HEK293 (cell line): ENCODE measurements around the gene FRMD6.

Source experiments
- CTCF ChIA-PET: fragments of 350-600 bp; formaldehyde crosslinking; extraction: SDS; loops from one replicate; lab custom pipeline; 2021; ENCODE audit warnings: antibody characterized with exemption; lab: Yijun Ruan, JAX
- POLR2A ChIA-PET: fragments of 300-600 bp; formaldehyde crosslinking; extraction: SDS; loops from one replicate; lab custom pipeline; 2020; ENCODE audit warnings: antibody characterized with exemption, inconsistent platforms; lab: Yijun Ruan, JAX
- H3K27ac ChIP-seq: fragments of 200-500 bp; sonication (Bioruptor generic); 2 replicates; pipeline ENCODE4 v1.5.1; 2014; ENCODE audit warnings: low read depth, low read length, control low read depth, inconsistent platforms; ENCODE audit errors: extremely low read depth
- H3K36me3 ChIP-seq, 2 experiments: fragments of 200-500 bp in 1 of 2; sonication (Bioruptor generic) in 1 of 2; 1 replicate in 1 of 2; 2 replicates in 1 of 2; pipeline ENCODE4 v1.5.1; 2014 to 2017; ENCODE audit warnings: inconsistent platforms in 2 of 2, low read length in 2 of 2; ENCODE audit not compliant: control insufficient read depth in 2 of 2, insufficient read depth in 1 of 2
- H3K4me1 ChIP-seq: fragments of 200-500 bp; sonication (Bioruptor generic); 2 replicates; pipeline ENCODE4 v1.5.1; 2014; ENCODE audit warnings: mild to moderate bottlenecking, low read length, inconsistent platforms; ENCODE audit not compliant: control insufficient read depth, insufficient read depth
- H3K4me3 ChIP-seq: 2 replicates; pipeline ENCODE4 v1.5.1; 2011; ENCODE audit warnings: low read depth, mild to moderate bottlenecking, control low read depth, low read length, moderate library complexity
- H3K9me3 ChIP-seq: fragments of 200-500 bp; sonication (Bioruptor generic); 2 replicates; pipeline ENCODE4 v1.5.1; 2014; ENCODE audit warnings: low read depth, low read length, inconsistent platforms; ENCODE audit not compliant: control insufficient read depth, insufficient read depth
- ATF2 ChIP-seq: fragments of 450-650 bp; formaldehyde crosslinking; IDR thresholded peaks from 2 replicates; pipeline ENCODE4 v1.5.1; 2016; ENCODE audit warnings: missing biosample characterization, missing genetic modification characterization, low read depth
- BCL11A ChIP-seq: fragments of 450-650 bp; formaldehyde crosslinking; IDR thresholded peaks from 2 replicates; pipeline ENCODE4 v1.5.1; 2016; ENCODE audit warnings: low read depth, missing biosample characterization, missing genetic modification characterization
- CTCF ChIP-seq: fragments of 450-650 bp; formaldehyde crosslinking; IDR thresholded peaks from 2 replicates; pipeline ENCODE4 v1.5.1; 2016; ENCODE audit warnings: missing biosample characterization, missing genetic modification characterization
- GLIS1 ChIP-seq: fragments of 450-650 bp; formaldehyde crosslinking; IDR thresholded peaks from 2 replicates; pipeline ENCODE4 v1.5.1; 2016; ENCODE audit warnings: missing biosample characterization, missing genetic modification characterization
- HOXD13 ChIP-seq: sonication (generic); formaldehyde crosslinking; IDR thresholded peaks from 2 replicates; pipeline ENCODE4 v1.8.0; 2022; ENCODE audit warnings: missing genetic modification reagents, borderline replicate concordance
- KLF10 ChIP-seq: fragments of 450-650 bp; IDR thresholded peaks from 2 replicates; pipeline ENCODE4 v1.5.1; 2018; ENCODE audit warnings: missing biosample characterization, mild to moderate bottlenecking, missing genetic modification characterization
- PRDM1 ChIP-seq: fragments of 450-650 bp; formaldehyde crosslinking; IDR thresholded peaks from 2 replicates; pipeline ENCODE4; 2016; ENCODE audit warnings: missing biosample characterization, missing genetic modification characterization
- REPIN1 ChIP-seq: fragments of 450-650 bp; formaldehyde crosslinking; IDR thresholded peaks from 2 replicates; pipeline ENCODE4 v1.5.1; 2017; ENCODE audit warnings: missing biosample characterization, missing genetic modification characterization, low read depth
- SP2 ChIP-seq: fragments of 450-650 bp; formaldehyde crosslinking; IDR thresholded peaks from 2 replicates; pipeline ENCODE4 v1.5.1; 2016; ENCODE audit warnings: missing biosample characterization, missing genetic modification characterization
- ZBTB11 ChIP-seq: fragments of 450-650 bp; formaldehyde crosslinking; conservative IDR thresholded peaks from 2 replicates; pipeline ENCODE4 v1.5.1; 2016; ENCODE audit warnings: low read depth, missing biosample characterization, missing genetic modification characterization
- ZBTB8A ChIP-seq: fragments of 450-650 bp; formaldehyde crosslinking; IDR thresholded peaks from 2 replicates; pipeline ENCODE4 v1.5.1; 2016; ENCODE audit warnings: missing biosample characterization, missing genetic modification characterization
- ZFP3 ChIP-seq: fragments of 450-650 bp; formaldehyde crosslinking; IDR thresholded peaks from 2 replicates; pipeline ENCODE4 v1.5.1; 2016; ENCODE audit warnings: low read depth, missing biosample characterization, missing genetic modification characterization
- ZNF184 ChIP-seq: fragments of 450-650 bp; IDR thresholded peaks from 2 replicates; pipeline ENCODE4 v1.5.1; 2018; ENCODE audit warnings: missing biosample characterization, mild to moderate bottlenecking, missing genetic modification characterization
- ZNF202 ChIP-seq: fragments of 450-650 bp; formaldehyde crosslinking; IDR thresholded peaks from 2 replicates; pipeline ENCODE4 v1.5.1; 2016; ENCODE audit warnings: missing biosample characterization, missing genetic modification characterization, borderline replicate concordance
- ZNF221 ChIP-seq: fragments of 450-650 bp; formaldehyde crosslinking; IDR thresholded peaks from 2 replicates; pipeline ENCODE4 v1.5.1; 2017; ENCODE audit warnings: missing biosample characterization, missing genetic modification characterization, borderline replicate concordance
- ZNF24 ChIP-seq: fragments of 450-650 bp; formaldehyde crosslinking; IDR thresholded peaks from 2 replicates; pipeline ENCODE4 v1.5.1; 2016; ENCODE audit warnings: missing biosample characterization, missing genetic modification characterization
- ZNF274 ChIP-seq, 2 experiments: fragments of 200-500 bp in 1 of 2; fragments of 450-650 bp in 1 of 2; sonication (Bioruptor generic) in 1 of 2; formaldehyde crosslinking in 1 of 2; IDR thresholded peaks; 2 replicates each; pipeline versions ENCODE4 v1.5.1 to v1.6.1; 2014 to 2016; ENCODE audit warnings: borderline replicate concordance in 1 of 2, inconsistent platforms in 1 of 2, low read length in 1 of 2, missing biosample characterization in 1 of 2, missing genetic modification characterization in 1 of 2
- ZNF362 ChIP-seq: fragments of 450-650 bp; formaldehyde crosslinking; IDR thresholded peaks from 2 replicates; pipeline ENCODE4 v1.5.1; 2016; ENCODE audit warnings: missing biosample characterization, missing genetic modification characterization
- ZNF366 ChIP-seq: fragments of 450-650 bp; formaldehyde crosslinking; conservative IDR thresholded peaks from 2 replicates; pipeline ENCODE4 v1.5.1; 2016; ENCODE audit warnings: missing biosample characterization, missing genetic modification characterization
- ZNF416 ChIP-seq: fragments of 450-650 bp; formaldehyde crosslinking; IDR thresholded peaks from 2 replicates; pipeline ENCODE4 v1.5.1; 2016; ENCODE audit warnings: missing biosample characterization, missing genetic modification characterization
- ZNF510 ChIP-seq: fragments of 450-650 bp; formaldehyde crosslinking; IDR thresholded peaks from 2 replicates; pipeline ENCODE4 v1.5.1; 2018; ENCODE audit warnings: mild to moderate bottlenecking, missing genetic modification characterization, missing biosample characterization; ENCODE audit not compliant: insufficient replicate concordance
- ZNF521 ChIP-seq: fragments of 450-650 bp; formaldehyde crosslinking; IDR thresholded peaks from 2 replicates; pipeline ENCODE4 v1.5.1; 2017; ENCODE audit warnings: missing biosample characterization, mild to moderate bottlenecking, missing genetic modification characterization
- ZNF580 ChIP-seq: fragments of 450-650 bp; formaldehyde crosslinking; IDR thresholded peaks from 2 replicates; pipeline ENCODE4 v1.5.1; 2016; ENCODE audit warnings: missing biosample characterization, missing genetic modification characterization
- ZNF621 ChIP-seq: fragments of 450-650 bp; formaldehyde crosslinking; IDR thresholded peaks from 2 replicates; pipeline ENCODE4 v1.5.1; 2017; ENCODE audit warnings: missing biosample characterization, missing genetic modification characterization
- ZNF664 ChIP-seq: fragments of 450-650 bp; formaldehyde crosslinking; IDR thresholded peaks from 2 replicates; pipeline ENCODE4 v1.5.1; 2016; ENCODE audit warnings: missing biosample characterization, missing genetic modification characterization
- ZNF670 ChIP-seq: fragments of 450-650 bp; formaldehyde crosslinking; IDR thresholded peaks from 2 replicates; pipeline ENCODE4 v1.5.1; 2016; ENCODE audit warnings: missing biosample characterization, missing genetic modification characterization, low read depth
- ZNF707 ChIP-seq: fragments of 450-650 bp; formaldehyde crosslinking; IDR thresholded peaks from 2 replicates; pipeline ENCODE4 v1.5.1; 2016; ENCODE audit warnings: missing biosample characterization, missing genetic modification characterization

FRMD6 gene

GRCh38 chr14:51609251-51609954 lies 42.3 kb upstream of the FRMD6 start:
- H3K9me3 ChIP-seq = no peaks in the 10 kb centered on the region
- ChIA-PET POLR2A (no interaction called here), CTCF (no interaction called here)
- no peak overlapping the region for H3K27ac ChIP-seq
- H3K4me1 ChIP-seq = peaks cover under 1% of the 10 kb centered on the region; the same call in 1 of the 2 replicates
- TF ChIP-seq ZBTB8A (tag by site-specific recombination) = no peak
- TF ChIP-seq ZNF521 = no peak
- no peak for TF ChIP-seq SP2
- no peak for TF ChIP-seq ZNF707 (tag by site-specific recombination)
- TF ChIP-seq ZNF416 (tag by site-specific recombination) = no peak
- TF ChIP-seq HOXD13 (CRISPR knock-in tag) = no peak
- TF ChIP-seq ZNF24 = no peak
- TF ChIP-seq ZFP3 = no peak
- no peak for TF ChIP-seq GLIS1 (tag by site-specific recombination)
- no peak for TF ChIP-seq ZNF664 (tag by site-specific recombination)
- no peak for TF ChIP-seq CTCF (tag by site-specific recombination)
- TF ChIP-seq ZNF274 (IDR thresholded peaks at IDR 0.05; ENCODE audit: low read length) = no peak
- TF ChIP-seq ZNF274 (tag by site-specific recombination; IDR thresholded peaks at IDR 0.05; ENCODE audit: borderline replicate concordance) = no peak
- TF ChIP-seq ZNF580 (tag by site-specific recombination) = no peak
- no peak for TF ChIP-seq REPIN1 (tag by site-specific recombination)
- TF ChIP-seq ATF2 = no peak
- TF ChIP-seq ZNF184 = no peak
- no peak for TF ChIP-seq KLF10
- no peak for TF ChIP-seq ZNF670 (tag by site-specific recombination)
- no peak overlapping the region for H3K4me3 ChIP-seq
- H3K36me3 ChIP-seq = no peaks in the 10 kb centered on the region

GRCh38 chr14:51609955-51610283 lies 41.8 kb upstream of the FRMD6 start:
- H3K36me3 ChIP-seq = no peaks in the 10 kb centered on the region
- no peak overlapping the region for H3K4me3 ChIP-seq
- H3K9me3 ChIP-seq = no peaks in the 10 kb centered on the region
- ChIA-PET POLR2A (no interaction called here), CTCF (no interaction called here)
- H3K4me1 ChIP-seq = peaks cover 5% of the 10 kb centered on the region; the same call in 1 of the 2 replicates
- H3K27ac ChIP-seq = no peak overlapping the region
- no peak for TF ChIP-seq ZNF221 (tag by site-specific recombination)
- no peak for TF ChIP-seq ZNF621 (tag by site-specific recombination)
- TF ChIP-seq ZBTB11 (tag by site-specific recombination) = no peak
- no peak for TF ChIP-seq BCL11A (tag by site-specific recombination)
- TF ChIP-seq ZNF510 (tag by site-specific recombination) = no peak
- no peak for TF ChIP-seq PRDM1
- TF ChIP-seq ZNF362 (tag by site-specific recombination) = no peak
- no peak for TF ChIP-seq ZNF202 (tag by site-specific recombination)
- TF ChIP-seq HOXD13 (CRISPR knock-in tag) = no peak
- TF ChIP-seq ZNF366 (tag by site-specific recombination) = no peak
